ENCODE data around the gene IL17RC. TPM values are rescaled to one million over a fixed set of nuclear protein-coding genes. Genes with fewer than 3 reads are reported as not detected.
"Not testable (repeated sequence)": the region's sequence is repeated elsewhere in the genome, so short reads cannot be mapped to it uniquely, and the experiment has no call there.

The IL17RC gene, protein sequence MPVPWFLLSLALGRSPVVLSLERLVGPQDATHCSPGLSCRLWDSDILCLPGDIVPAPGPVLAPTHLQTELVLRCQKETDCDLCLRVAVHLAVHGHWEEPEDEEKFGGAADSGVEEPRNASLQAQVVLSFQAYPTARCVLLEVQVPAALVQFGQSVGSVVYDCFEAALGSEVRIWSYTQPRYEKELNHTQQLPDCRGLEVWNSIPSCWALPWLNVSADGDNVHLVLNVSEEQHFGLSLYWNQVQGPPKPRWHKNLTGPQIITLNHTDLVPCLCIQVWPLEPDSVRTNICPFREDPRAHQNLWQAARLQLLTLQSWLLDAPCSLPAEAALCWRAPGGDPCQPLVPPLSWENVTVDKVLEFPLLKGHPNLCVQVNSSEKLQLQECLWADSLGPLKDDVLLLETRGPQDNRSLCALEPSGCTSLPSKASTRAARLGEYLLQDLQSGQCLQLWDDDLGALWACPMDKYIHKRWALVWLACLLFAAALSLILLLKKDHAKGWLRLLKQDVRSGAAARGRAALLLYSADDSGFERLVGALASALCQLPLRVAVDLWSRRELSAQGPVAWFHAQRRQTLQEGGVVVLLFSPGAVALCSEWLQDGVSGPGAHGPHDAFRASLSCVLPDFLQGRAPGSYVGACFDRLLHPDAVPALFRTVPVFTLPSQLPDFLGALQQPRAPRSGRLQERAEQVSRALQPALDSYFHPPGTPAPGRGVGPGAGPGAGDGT
- total RNA-seq, result 13.4 and 17.1 TPM in 2 replicates
- long read RNA-seq, partial matches to known transcripts, result 0 of 5 reads
- long read RNA-seq, other reads (novel, unspliced or antisense), result 4 of 5 reads

DNA sequence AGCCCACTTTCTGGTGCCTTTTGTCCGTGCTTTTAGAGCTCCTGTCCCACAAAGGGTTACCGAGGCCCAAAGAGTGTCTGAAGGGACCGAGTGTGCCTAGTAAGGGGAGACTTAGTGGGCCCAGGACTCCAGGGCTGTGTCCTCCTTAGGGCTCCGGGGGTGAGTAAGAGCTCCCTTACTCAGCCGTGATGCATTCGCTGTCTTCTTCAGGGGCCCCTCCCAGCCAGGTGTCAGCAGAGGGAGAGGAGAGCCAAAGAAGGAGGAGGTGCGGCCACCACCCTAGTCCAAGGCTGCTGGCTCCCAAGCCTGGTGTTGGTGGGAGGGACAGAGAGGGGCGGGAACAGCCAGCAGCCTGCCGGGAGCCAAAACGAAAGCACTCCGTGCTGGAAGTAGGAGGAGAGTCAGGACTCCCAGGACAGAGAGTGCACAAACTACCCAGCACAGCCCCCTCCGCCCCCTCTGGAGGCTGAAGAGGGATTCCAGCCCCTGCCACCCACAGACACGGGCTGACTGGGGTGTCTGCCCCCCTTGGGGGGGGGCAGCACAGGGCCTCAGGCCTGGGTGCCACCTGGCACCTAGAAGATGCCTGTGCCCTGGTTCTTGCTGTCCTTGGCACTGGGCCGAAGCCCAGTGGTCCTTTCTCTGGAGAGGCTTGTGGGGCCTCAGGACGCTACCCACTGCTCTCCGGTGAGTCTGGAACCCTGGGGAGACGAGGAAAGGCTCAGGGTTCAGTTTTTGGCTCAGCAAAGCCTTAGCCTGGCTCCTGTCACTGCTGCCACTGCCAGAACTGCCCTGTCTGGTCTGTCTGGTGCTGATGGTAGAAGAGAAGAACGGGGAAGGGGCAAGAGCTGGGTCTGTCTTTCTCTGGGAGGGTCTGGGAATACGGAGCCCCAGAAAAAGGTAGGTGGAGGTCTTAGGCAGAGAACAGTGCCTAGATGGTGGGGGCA, at the start of gene IL17RC:
Gene IL17RC (plus strand): TSS at position 365 of the 947 bp plus-strand sequence. CDS start 218 bp downstream, at position 583.
- DNase-seq (ENCODE audit: low spot score, unreplicated experiment), result peak; percentile 30
- Mint-ChIP-seq H3K27ac (peak within 1 kb of the TSS; percentile 37), H3K9me3 (ENCODE audit: low read depth) (no peaks in the 10 kb centered on the region), H3K27me3 (no peaks in the 10 kb centered on the region), H3K36me3 (ENCODE audit: insufficient read depth) (no peaks in the 10 kb centered on the region), H3K4me1 (ENCODE audit: low read depth) (peaks cover 14% of the 10 kb centered on the region), H3K4me3 (ENCODE audit: low read depth) (peak within 1 kb of the TSS; percentile 71)
- TF ChIP-seq, protein P1, sequence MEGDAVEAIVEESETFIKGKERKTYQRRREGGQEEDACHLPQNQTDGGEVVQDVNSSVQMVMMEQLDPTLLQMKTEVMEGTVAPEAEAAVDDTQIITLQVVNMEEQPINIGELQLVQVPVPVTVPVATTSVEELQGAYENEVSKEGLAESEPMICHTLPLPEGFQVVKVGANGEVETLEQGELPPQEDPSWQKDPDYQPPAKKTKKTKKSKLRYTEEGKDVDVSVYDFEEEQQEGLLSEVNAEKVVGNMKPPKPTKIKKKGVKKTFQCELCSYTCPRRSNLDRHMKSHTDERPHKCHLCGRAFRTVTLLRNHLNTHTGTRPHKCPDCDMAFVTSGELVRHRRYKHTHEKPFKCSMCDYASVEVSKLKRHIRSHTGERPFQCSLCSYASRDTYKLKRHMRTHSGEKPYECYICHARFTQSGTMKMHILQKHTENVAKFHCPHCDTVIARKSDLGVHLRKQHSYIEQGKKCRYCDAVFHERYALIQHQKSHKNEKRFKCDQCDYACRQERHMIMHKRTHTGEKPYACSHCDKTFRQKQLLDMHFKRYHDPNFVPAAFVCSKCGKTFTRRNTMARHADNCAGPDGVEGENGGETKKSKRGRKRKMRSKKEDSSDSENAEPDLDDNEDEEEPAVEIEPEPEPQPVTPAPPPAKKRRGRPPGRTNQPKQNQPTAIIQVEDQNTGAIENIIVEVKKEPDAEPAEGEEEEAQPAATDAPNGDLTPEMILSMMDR (IDR thresholded peaks at IDR 0.05; ENCODE audit: unreplicated experiment), result no peak

DNA sequence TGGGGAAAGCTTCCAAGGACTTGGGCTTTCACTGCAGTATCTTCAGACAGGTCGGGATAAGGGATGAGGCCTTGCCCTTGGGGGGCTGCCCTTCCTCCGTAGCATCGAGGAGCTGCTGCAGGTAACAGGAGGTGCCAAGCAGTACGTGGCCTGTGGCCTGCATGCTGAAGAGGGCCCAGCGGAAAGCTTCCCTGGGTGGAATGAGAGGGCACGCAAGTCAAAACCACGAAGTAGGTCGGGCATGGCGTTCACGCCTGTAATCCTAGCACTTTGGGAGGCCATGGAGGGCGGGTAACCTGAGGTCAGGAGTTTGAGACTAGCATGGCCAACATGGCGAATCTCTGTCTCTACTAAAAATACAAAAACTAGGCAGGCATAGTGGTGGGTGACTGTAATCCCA, 49.8 kb upstream of the IL17RC start:
- Mint-ChIP-seq H3K27ac (no peak overlapping the region), H3K36me3 (ENCODE audit: insufficient read depth) (no peaks in the 10 kb centered on the region), H3K4me3 (ENCODE audit: low read depth) (no peak overlapping the region), H3K9me3 (ENCODE audit: low read depth) (no peaks in the 10 kb centered on the region), H3K4me1 (ENCODE audit: low read depth) (no peaks in the 10 kb centered on the region), H3K27me3 (peaks cover 8% of the 10 kb centered on the region)
- DNase-seq (ENCODE audit: low spot score, unreplicated experiment), result no peak
- TF ChIP-seq, protein P1 (IDR thresholded peaks at IDR 0.05; ENCODE audit: unreplicated experiment), result no peak

DNA sequence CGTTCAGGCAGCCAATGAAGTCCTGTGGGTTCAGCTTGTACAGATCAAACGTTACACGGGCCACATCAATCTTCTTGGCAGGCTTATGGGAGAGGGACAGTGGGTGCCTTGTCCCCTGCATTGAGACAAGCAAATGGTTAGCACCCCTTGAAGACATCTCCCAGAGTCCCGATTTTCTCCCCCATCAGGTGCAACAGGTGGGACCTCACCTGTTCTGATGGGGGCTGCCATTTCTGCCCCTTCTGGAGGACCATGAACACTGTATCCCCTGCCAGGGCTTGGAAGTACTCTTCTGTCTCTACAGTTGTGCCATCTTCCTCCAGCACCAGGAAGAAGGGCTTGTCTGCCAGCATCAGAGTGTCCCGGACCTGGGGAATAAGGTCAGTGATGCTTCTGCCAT, 46.9 kb upstream of the IL17RC start:
- Mint-ChIP-seq H3K36me3 (ENCODE audit: insufficient read depth) (no peaks in the 10 kb centered on the region), H3K4me3 (ENCODE audit: low read depth) (no peak overlapping the region)

DNA sequence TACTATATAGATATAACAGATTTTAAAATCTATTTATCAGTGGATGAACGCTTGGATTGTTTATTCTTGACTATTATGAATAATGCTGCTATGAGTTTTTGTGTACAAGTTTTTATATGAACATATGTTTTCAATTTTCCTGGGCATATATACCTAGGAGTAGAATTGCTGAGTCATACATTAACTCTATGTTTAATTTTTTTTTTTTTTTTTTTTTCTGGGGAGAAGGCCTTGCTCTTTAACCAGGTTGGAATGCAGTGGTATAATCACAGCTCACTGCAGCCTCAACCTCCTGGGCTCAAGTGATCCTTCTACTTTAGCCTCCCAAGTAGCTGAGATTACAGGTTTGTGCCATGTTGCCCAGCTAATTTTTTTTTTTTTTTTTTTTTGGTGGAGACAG, 45.9 kb upstream of the IL17RC start:
- H3K27ac Mint-ChIP-seq, result no peak overlapping the region
- no peaks in the 10 kb centered on the region for H3K36me3 Mint-ChIP-seq (ENCODE audit: insufficient read depth)
- no peak overlapping the region for H3K4me3 Mint-ChIP-seq (ENCODE audit: low read depth)
- TF ChIP-seq, protein P1 (IDR thresholded peaks at IDR 0.05; ENCODE audit: unreplicated experiment), result no peak
- no peaks in the 10 kb centered on the region for H3K4me1 Mint-ChIP-seq (ENCODE audit: low read depth)
- DNase-seq (ENCODE audit: low spot score, unreplicated experiment), result no peak
- H3K27me3 Mint-ChIP-seq, result peaks cover 9% of the 10 kb centered on the region
- H3K9me3 Mint-ChIP-seq (ENCODE audit: low read depth), result no peaks in the 10 kb centered on the region

More for the DNA sequence above, 46.9 kb upstream of the IL17RC start:
- H3K27me3 Mint-ChIP-seq, result peaks cover 5% of the 10 kb centered on the region
- H3K9me3 Mint-ChIP-seq (ENCODE audit: low read depth), result no peaks in the 10 kb centered on the region
- no peak for DNase-seq (ENCODE audit: low spot score, unreplicated experiment)
- no peaks in the 10 kb centered on the region for H3K4me1 Mint-ChIP-seq (ENCODE audit: low read depth)
- H3K27ac Mint-ChIP-seq, result no peak overlapping the region
- TF ChIP-seq, protein P1 (IDR thresholded peaks at IDR 0.05; ENCODE audit: unreplicated experiment), result no peak

DNA sequence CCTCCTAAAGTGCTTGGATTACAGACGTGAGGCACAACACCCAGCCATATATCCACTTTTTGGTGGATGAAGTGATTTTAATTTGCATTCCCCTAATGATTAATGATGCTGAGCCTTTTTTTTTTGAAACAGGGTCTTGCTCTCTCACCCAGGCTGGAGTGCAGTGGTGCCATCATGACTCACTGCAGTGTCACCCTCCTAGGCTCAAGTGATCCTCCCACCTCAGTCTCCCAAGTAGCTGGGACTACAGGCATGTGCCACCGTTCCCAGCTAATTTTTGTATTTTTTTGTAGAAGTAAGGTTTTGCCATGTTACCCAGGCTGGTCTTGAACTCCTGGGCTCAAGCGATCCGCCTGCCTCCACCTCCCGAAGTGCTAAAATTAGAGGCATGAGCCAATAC, 44.8 kb upstream of the IL17RC start:
- not testable (repeated sequence) for DNase-seq (ENCODE audit: low spot score, unreplicated experiment); H3K9me3 Mint-ChIP-seq (ENCODE audit: low read depth); H3K4me3 Mint-ChIP-seq (ENCODE audit: low read depth); H3K36me3 Mint-ChIP-seq (ENCODE audit: insufficient read depth); H3K27me3 Mint-ChIP-seq; H3K27ac Mint-ChIP-seq; H3K4me1 Mint-ChIP-seq (ENCODE audit: low read depth)

Measured in progenitor cell of endocrine pancreas (in vitro differentiated cells).